Osteoblast (primary cell): Measurements from ENCODE around the gene SLC4A3. TPM values are rescaled to one million over a fixed set of nuclear protein-coding genes. Genes with fewer than 3 reads are reported as not detected.

Experiments used
- DNase-seq: peaks from one replicate; pipeline ENCODE4 v3.0.0; 2011; ENCODE audit warnings: low spot score, mixed read lengths; ENCODE audit not compliant: insufficient read length; ENCODE audit errors: missing footprints
- H2AFZ ChIP-seq: 2 replicates; pipeline ENCODE4 v1.6.0; 2011; ENCODE audit warnings: mild to moderate bottlenecking, low read length
- H3K27ac ChIP-seq: 2 replicates; pipeline ENCODE4 v1.5.1; 2011; ENCODE audit warnings: mild to moderate bottlenecking, low read depth, low read length, moderate library complexity
- H3K27me3 ChIP-seq: 2 replicates; pipeline ENCODE4 v1.6.0; 2012; ENCODE audit warnings: mild to moderate bottlenecking, control low read depth, inconsistent platforms, low read length, moderate library complexity; ENCODE audit not compliant: insufficient read depth
- H3K36me3 ChIP-seq: 2 replicates; pipeline ENCODE4 v1.5.1; 2011; ENCODE audit warnings: mild to moderate bottlenecking, low read length, control low read depth, moderate library complexity; ENCODE audit not compliant: insufficient read depth
- H3K4me1 ChIP-seq: 2 replicates; pipeline ENCODE4 v1.5.1; 2011; ENCODE audit warnings: mild to moderate bottlenecking, low read length, control low read depth, moderate library complexity; ENCODE audit not compliant: insufficient read depth
- H3K4me2 ChIP-seq: 2 replicates; pipeline ENCODE4 v1.6.0; 2011; ENCODE audit warnings: mild to moderate bottlenecking, low read length; ENCODE audit not compliant: insufficient read depth
- H3K4me3 ChIP-seq: fragments of 200-600 bp; sonication (generic); 3 replicates; pipeline ENCODE4 v1.5.1; 2012; ENCODE audit warnings: mild to moderate bottlenecking, low read length, inconsistent platforms; ENCODE audit not compliant: insufficient read depth
- H3K79me2 ChIP-seq: 2 replicates; pipeline ENCODE4 v1.6.0; 2012; ENCODE audit warnings: mild to moderate bottlenecking, low read length, control low read depth, inconsistent platforms; ENCODE audit not compliant: insufficient read depth
- H3K9me3 ChIP-seq: 2 replicates; pipeline ENCODE4 v1.5.1; 2011; ENCODE audit warnings: low read depth, low read length, control low read depth
- H4K20me1 ChIP-seq: 2 replicates; pipeline ENCODE4 v1.6.0; 2012; ENCODE audit warnings: mild to moderate bottlenecking, low read length, control low read depth; ENCODE audit not compliant: insufficient read depth
- CTCF ChIP-seq: IDR thresholded peaks from 2 replicates; pipeline ENCODE4 v1.5.1; 2011; ENCODE audit warnings: mild to moderate bottlenecking, low read depth, low read length, moderate library complexity; ENCODE audit errors: extremely low read depth
- total RNA-seq: library from RNA; depleted of rRNA; stranded (reverse); fragments of >200 nt; gene quantifications from 2 replicates; pipeline ENCODE4 v1.2.3, GENCODE V29; 2012

The SLC4A3 gene
- total RNA-seq, 1 donor = 2.5 TPM

GRCh38 chr2:219620546-219620945 lies 6.9 kb upstream of the SLC4A3 start:
- H3K4me2 ChIP-seq = no peak overlapping the region
- H3K9me3 ChIP-seq = no peaks in the 10 kb centered on the region
- no peaks in the 10 kb centered on the region for H3K4me1 ChIP-seq
- TF ChIP-seq CTCF = no peak
- no peaks in the 10 kb centered on the region for H3K79me2 ChIP-seq
- no peak overlapping the region for H3K4me3 ChIP-seq
- no peaks in the 10 kb centered on the region for H3K27me3 ChIP-seq
- H3K27ac ChIP-seq = no peak overlapping the region
- H3K36me3 ChIP-seq = peaks cover 6% of the 10 kb centered on the region
- no peaks in the 10 kb centered on the region for H4K20me1 ChIP-seq
- H2AFZ ChIP-seq = no peak overlapping the region
- DNase-seq = peak; percentile 31

GRCh38 chr2:219621935-219622334 lies 5.5 kb upstream of the SLC4A3 start:
- Histone ChIP-seq H3K27me3 (peaks cover 5% of the 10 kb centered on the region), H3K36me3 (no peaks in the 10 kb centered on the region), H3K4me1 (no peaks in the 10 kb centered on the region), H3K79me2 (no peaks in the 10 kb centered on the region), H3K27ac (no peak overlapping the region), H3K4me2 (no peak overlapping the region), H3K4me3 (no peak overlapping the region), H2AFZ (no peak overlapping the region), H4K20me1 (no peaks in the 10 kb centered on the region), H3K9me3 (no peaks in the 10 kb centered on the region)
- DNase-seq = no peak
- no peak for TF ChIP-seq CTCF

GRCh38 chr2:219622472-219622871 lies 5.0 kb upstream of the SLC4A3 start:
- no peak overlapping the region for H3K4me2 ChIP-seq
- H3K4me3 ChIP-seq = no peak overlapping the region
- H2AFZ ChIP-seq = no peak overlapping the region
- H4K20me1 ChIP-seq = no peaks in the 10 kb centered on the region
- no peaks in the 10 kb centered on the region for H3K36me3 ChIP-seq
- H3K27ac ChIP-seq = no peak overlapping the region
- no peaks in the 10 kb centered on the region for H3K79me2 ChIP-seq
- no peaks in the 10 kb centered on the region for H3K4me1 ChIP-seq
- H3K27me3 ChIP-seq = peaks cover 8% of the 10 kb centered on the region
- no peak for TF ChIP-seq CTCF
- no peak for DNase-seq
- H3K9me3 ChIP-seq = no peaks in the 10 kb centered on the region

- H3K27me3 ChIP-seq = peaks cover 8% of the 10 kb centered on the region
- no peaks in the 10 kb centered on the region for H3K36me3 ChIP-seq
- H3K4me2 ChIP-seq = no peak overlapping the region
- TF ChIP-seq CTCF = no peak
- DNase-seq = peak; percentile 64
- no peaks in the 10 kb centered on the region for H3K9me3 ChIP-seq
- no peak overlapping the region for H3K27ac ChIP-seq
- no peak overlapping the region for H2AFZ ChIP-seq
- H3K79me2 ChIP-seq = no peaks in the 10 kb centered on the region
- H3K4me3 ChIP-seq = no peak overlapping the region
- no peaks in the 10 kb centered on the region for H4K20me1 ChIP-seq
- no peaks in the 10 kb centered on the region for H3K4me1 ChIP-seq
Observed at GRCh38 chr2:219624565-219624964, 2.9 kb upstream of the SLC4A3 start.
